HepG2 (cell line): Measurements from ENCODE around the gene COLGALT1. TPM values are rescaled to one million over a fixed set of nuclear protein-coding genes. Genes with fewer than 3 reads are reported as not detected.

Experiments
- ARNTL ChIP-seq: sonication (generic); formaldehyde crosslinking; IDR thresholded peaks from 2 replicates; pipeline ENCODE4 v1.4.0; 2020; ENCODE audit warnings: mild to moderate bottlenecking, missing genetic modification reagents
- ETV5 ChIP-seq: IDR thresholded peaks from 2 replicates; pipeline ENCODE4 v1.6.1; 2018; ENCODE audit warnings: missing biosample characterization, missing genetic modification reagents, inconsistent platforms, borderline replicate concordance
- HOXA5 ChIP-seq: sonication (generic); formaldehyde crosslinking; IDR thresholded peaks from 2 replicates; pipeline ENCODE4 v1.4.0; 2020; ENCODE audit warnings: missing genetic modification reagents
- MTA3 ChIP-seq: sonication (generic); formaldehyde crosslinking; IDR thresholded peaks from 2 replicates; pipeline ENCODE4 v1.4.0; 2020; ENCODE audit warnings: missing genetic modification reagents
- PAWR ChIP-seq: sonication (generic); formaldehyde crosslinking; IDR thresholded peaks from 2 replicates; pipeline ENCODE4 v1.4.0; 2020; ENCODE audit warnings: missing genetic modification reagents, mild to moderate bottlenecking, borderline replicate concordance
- PTBP1 ChIP-seq: fragments of 200-400 bp; formaldehyde crosslinking; IDR thresholded peaks from 2 replicates; pipeline ENCODE4 v1.6.1; 2018; ENCODE audit warnings: low read length, low read depth; ENCODE audit not compliant: poor library complexity, severe bottlenecking
- TP53 ChIP-seq: sonication (generic); formaldehyde crosslinking; conservative IDR thresholded peaks from 2 replicates; pipeline ENCODE4 v1.4.0; 2020; ENCODE audit warnings: missing genetic modification reagents
- ZNF292 ChIP-seq: sonication (generic); formaldehyde crosslinking; IDR thresholded peaks from 2 replicates; pipeline ENCODE4 v1.8.1; 2022; ENCODE audit warnings: mild to moderate bottlenecking, low read depth, missing genetic modification reagents, borderline replicate concordance
- ZNF430 ChIP-seq: sonication (generic); formaldehyde crosslinking; IDR thresholded peaks from 2 replicates; pipeline ENCODE4 v1.9.0; 2021; ENCODE audit warnings: mild to moderate bottlenecking, missing genetic modification reagents
- ZNF530 ChIP-seq: sonication (generic); formaldehyde crosslinking; IDR thresholded peaks from 2 replicates; pipeline ENCODE4 v1.5.0; 2020; ENCODE audit warnings: low read depth, mild to moderate bottlenecking, missing genetic modification reagents
- ZNF615 ChIP-seq: sonication (generic); formaldehyde crosslinking; IDR thresholded peaks from 2 replicates; pipeline ENCODE4 v1.5.0; 2020; ENCODE audit warnings: mild to moderate bottlenecking, missing genetic modification reagents, borderline replicate concordance
- polyA plus RNA-seq, 8 experiments: library from polyadenylated mRNA; depleted of rRNA in 3 of 8; stranded (reverse) in 7 of 8; unstranded in 1 of 8; fragments of >200 nt; fragmentation: Illumina TruSeq in 4 of 8; extraction: Trizol in 4 of 8; gene quantifications; 2 replicates each; pipeline versions ENCODE4 v1.2.1 to v1.2.3, GENCODE V29; 2011 to 2016; ENCODE audit warnings: low read depth in 4 of 8, missing spikeins in 1 of 8, mixed read lengths in 1 of 8; ENCODE audit not compliant: insufficient read depth in 1 of 8
- total RNA-seq, 5 experiments: library from RNA; depleted of rRNA; stranded (reverse); fragments of >200 nt; fragmentation: Illumina TruSeq; extraction: Trizol; gene quantifications; 2 replicates each; pipeline ENCODE4 v1.2.3, GENCODE V29; 2016; ENCODE audit warnings: low read depth in 1 of 5
- TF ChIP-seq, protein P1 (sequence below): sonication (generic); formaldehyde crosslinking; IDR thresholded peaks from 2 replicates; pipeline ENCODE4 v1.8.0; 2022; ENCODE audit warnings: missing genetic modification reagents, mild to moderate bottlenecking, moderate library complexity, borderline replicate concordance
- TF ChIP-seq, protein P2 (sequence below): sonication (generic); formaldehyde crosslinking; IDR thresholded peaks from 2 replicates; pipeline ENCODE4 v1.8.0; 2022; ENCODE audit warnings: mild to moderate bottlenecking, missing genetic modification reagents, borderline replicate concordance
- TF ChIP-seq, protein P3 (sequence below): sonication (generic); formaldehyde crosslinking; IDR thresholded peaks from 2 replicates; pipeline ENCODE4 v1.5.1; 2020; ENCODE audit warnings: mild to moderate bottlenecking, missing genetic modification reagents, moderate library complexity
- TF ChIP-seq, protein P4 (sequence below): sonication (generic); formaldehyde crosslinking; IDR thresholded peaks from 2 replicates; pipeline ENCODE4 v1.9.0; 2022; ENCODE audit warnings: missing genetic modification reagents, mild to moderate bottlenecking, borderline replicate concordance
- TF ChIP-seq, protein P5 (sequence below), 2 experiments: sonication (generic) in 1 of 2; formaldehyde crosslinking in 1 of 2; IDR thresholded peaks; 2 replicates each; pipeline versions ENCODE4 v1.5.1 to v1.6.1; 2011 to 2020; ENCODE audit warnings: borderline replicate concordance in 1 of 2, low read depth in 1 of 2, low read length in 1 of 2, mild to moderate bottlenecking in 1 of 2, missing genetic modification reagents in 1 of 2, moderate library complexity in 1 of 2

The COLGALT1 gene
- total and polyA plus RNA-seq, 2 of the 13 experiments (the other 11 are each of a cell fraction or from before 2014, with no cell fraction given), result 58.0 to 211 TPM

GRCh38 chr19:17530586-17530985 is 24.9 kb upstream of the COLGALT1 start (continued):
- TF ChIP-seq, protein P1, sequence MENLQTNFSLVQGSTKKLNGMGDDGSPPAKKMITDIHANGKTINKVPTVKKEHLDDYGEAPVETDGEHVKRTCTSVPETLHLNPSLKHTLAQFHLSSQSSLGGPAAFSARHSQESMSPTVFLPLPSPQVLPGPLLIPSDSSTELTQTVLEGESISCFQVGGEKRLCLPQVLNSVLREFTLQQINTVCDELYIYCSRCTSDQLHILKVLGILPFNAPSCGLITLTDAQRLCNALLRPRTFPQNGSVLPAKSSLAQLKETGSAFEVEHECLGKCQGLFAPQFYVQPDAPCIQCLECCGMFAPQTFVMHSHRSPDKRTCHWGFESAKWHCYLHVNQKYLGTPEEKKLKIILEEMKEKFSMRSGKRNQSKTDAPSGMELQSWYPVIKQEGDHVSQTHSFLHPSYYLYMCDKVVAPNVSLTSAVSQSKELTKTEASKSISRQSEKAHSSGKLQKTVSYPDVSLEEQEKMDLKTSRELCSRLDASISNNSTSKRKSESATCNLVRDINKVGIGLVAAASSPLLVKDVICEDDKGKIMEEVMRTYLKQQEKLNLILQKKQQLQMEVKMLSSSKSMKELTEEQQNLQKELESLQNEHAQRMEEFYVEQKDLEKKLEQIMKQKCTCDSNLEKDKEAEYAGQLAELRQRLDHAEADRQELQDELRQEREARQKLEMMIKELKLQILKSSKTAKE (CRISPR knock-in tag), result no peak
- no peak for TF ChIP-seq ARNTL (CRISPR knock-in tag)
- TF ChIP-seq MTA3 (CRISPR knock-in tag), result no peak
- 0 out of 2 replicates have a peak, but pooled peaks have one; percentile 35 for TF ChIP-seq ZNF430 (CRISPR knock-in tag)
- TF ChIP-seq HOXA5 (CRISPR knock-in tag), result no peak
- peak; percentile 83 for TF ChIP-seq ETV5 (CRISPR knock-in tag)
- TF ChIP-seq ZNF292 (CRISPR knock-in tag), result peak; percentile 59; the same call in 1 of the 2 replicates
- no peak for TF ChIP-seq PAWR (CRISPR knock-in tag)
- TF ChIP-seq, protein P2, sequence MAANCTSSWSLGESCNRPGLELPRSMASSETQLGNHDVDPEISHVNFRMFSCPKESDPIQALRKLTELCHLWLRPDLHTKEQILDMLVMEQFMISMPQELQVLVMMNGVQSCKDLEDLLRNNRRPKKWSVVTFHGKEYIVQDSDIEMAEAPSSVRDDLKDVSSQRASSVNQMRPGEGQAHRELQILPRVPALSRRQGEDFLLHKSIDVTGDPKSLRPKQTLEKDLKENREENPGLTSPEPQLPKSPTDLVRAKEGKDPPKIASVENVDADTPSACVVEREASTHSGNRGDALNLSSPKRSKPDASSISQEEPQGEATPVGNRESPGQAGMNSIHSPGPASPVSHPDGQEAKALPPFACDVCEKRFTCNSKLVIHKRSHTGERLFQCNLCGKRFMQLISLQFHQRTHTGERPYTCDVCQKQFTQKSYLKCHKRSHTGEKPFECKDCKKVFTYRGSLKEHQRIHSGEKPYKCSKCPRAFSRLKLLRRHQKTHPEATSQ (CRISPR knock-in tag), result no peak
- TF ChIP-seq ZNF530, result no peak
- TF ChIP-seq, protein P3, sequence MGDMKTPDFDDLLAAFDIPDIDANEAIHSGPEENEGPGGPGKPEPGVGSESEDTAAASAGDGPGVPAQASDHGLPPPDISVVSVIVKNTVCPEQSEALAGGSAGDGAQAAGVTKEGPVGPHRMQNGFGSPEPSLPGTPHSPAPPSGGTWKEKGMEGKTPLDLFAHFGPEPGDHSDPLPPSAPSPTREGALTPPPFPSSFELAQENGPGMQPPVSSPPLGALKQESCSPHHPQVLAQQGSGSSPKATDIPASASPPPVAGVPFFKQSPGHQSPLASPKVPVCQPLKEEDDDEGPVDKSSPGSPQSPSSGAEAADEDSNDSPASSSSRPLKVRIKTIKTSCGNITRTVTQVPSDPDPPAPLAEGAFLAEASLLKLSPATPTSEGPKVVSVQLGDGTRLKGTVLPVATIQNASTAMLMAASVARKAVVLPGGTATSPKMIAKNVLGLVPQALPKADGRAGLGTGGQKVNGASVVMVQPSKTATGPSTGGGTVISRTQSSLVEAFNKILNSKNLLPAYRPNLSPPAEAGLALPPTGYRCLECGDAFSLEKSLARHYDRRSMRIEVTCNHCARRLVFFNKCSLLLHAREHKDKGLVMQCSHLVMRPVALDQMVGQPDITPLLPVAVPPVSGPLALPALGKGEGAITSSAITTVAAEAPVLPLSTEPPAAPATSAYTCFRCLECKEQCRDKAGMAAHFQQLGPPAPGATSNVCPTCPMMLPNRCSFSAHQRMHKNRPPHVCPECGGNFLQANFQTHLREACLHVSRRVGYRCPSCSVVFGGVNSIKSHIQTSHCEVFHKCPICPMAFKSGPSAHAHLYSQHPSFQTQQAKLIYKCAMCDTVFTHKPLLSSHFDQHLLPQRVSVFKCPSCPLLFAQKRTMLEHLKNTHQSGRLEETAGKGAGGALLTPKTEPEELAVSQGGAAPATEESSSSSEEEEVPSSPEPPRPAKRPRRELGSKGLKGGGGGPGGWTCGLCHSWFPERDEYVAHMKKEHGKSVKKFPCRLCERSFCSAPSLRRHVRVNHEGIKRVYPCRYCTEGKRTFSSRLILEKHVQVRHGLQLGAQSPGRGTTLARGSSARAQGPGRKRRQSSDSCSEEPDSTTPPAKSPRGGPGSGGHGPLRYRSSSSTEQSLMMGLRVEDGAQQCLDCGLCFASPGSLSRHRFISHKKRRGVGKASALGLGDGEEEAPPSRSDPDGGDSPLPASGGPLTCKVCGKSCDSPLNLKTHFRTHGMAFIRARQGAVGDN (CRISPR knock-in tag), result peak; percentile 73
- TF ChIP-seq, protein P4, sequence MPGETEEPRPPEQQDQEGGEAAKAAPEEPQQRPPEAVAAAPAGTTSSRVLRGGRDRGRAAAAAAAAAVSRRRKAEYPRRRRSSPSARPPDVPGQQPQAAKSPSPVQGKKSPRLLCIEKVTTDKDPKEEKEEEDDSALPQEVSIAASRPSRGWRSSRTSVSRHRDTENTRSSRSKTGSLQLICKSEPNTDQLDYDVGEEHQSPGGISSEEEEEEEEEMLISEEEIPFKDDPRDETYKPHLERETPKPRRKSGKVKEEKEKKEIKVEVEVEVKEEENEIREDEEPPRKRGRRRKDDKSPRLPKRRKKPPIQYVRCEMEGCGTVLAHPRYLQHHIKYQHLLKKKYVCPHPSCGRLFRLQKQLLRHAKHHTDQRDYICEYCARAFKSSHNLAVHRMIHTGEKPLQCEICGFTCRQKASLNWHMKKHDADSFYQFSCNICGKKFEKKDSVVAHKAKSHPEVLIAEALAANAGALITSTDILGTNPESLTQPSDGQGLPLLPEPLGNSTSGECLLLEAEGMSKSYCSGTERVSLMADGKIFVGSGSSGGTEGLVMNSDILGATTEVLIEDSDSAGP (CRISPR knock-in tag), result peak; percentile 24; the same call in 1 of the 2 replicates
- no peak for TF ChIP-seq TP53 (CRISPR knock-in tag)
- TF ChIP-seq, protein P5, sequence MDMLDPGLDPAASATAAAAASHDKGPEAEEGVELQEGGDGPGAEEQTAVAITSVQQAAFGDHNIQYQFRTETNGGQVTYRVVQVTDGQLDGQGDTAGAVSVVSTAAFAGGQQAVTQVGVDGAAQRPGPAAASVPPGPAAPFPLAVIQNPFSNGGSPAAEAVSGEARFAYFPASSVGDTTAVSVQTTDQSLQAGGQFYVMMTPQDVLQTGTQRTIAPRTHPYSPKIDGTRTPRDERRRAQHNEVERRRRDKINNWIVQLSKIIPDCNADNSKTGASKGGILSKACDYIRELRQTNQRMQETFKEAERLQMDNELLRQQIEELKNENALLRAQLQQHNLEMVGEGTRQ (IDR thresholded peaks at IDR 0.05; ENCODE audit: low read depth, low read length), result no peak
- TF ChIP-seq, protein P5 (CRISPR knock-in tag; IDR thresholded peaks at IDR 0.05; ENCODE audit: borderline replicate concordance), result no peak
- no peak for TF ChIP-seq ZNF615 (CRISPR knock-in tag)
- TF ChIP-seq PTBP1, result no peak
